Stomach (tissue), 9 donors: ENCODE results near the gene HJURP. TPM values are rescaled to one million over a fixed set of nuclear protein-coding genes. Genes with fewer than 3 reads are reported as not detected.
A peak's percentile ranks its signal among the peaks of the same experiment; 100 is the strongest.
"Not testable (repeated sequence)": the region's sequence is repeated elsewhere in the genome, so short reads cannot be mapped to it uniquely, and the experiment has no call there.

ENCODE experiments used
- DNase-seq, 2 donors: peaks; one replicate each; pipeline versions ENCODE4 v3.0.0 to v3.0.0-alpha.2; 2013 to 2019
- H3K27ac ChIP-seq, 5 donors: fragments of 200-600 bp in 4 of 5; sonication (generic) in 4 of 5; one replicate each; pipeline ENCODE4 v1.5.1; 2013 to 2019; ENCODE audit warnings: mild to moderate bottlenecking in 1 of 5, moderate library complexity in 1 of 5
- H3K27me3 ChIP-seq, 3 donors: fragments of 200-600 bp; sonication (generic); one replicate each; pipeline ENCODE4 v1.5.1; 2017 to 2019; ENCODE audit warnings: mixed run types in 1 of 3
- H3K36me3 ChIP-seq, 4 donors: fragments of 200-600 bp; sonication (generic); 1 replicate in 3 of 4; 2 replicates in 1 of 4; pipeline ENCODE4 v1.5.1; 2016 to 2019
- H3K4me1 ChIP-seq, 4 donors: fragments of 200-600 bp; sonication (generic); one replicate each; pipeline ENCODE4 v1.5.1; 2016 to 2019
- H3K4me3 ChIP-seq, 4 donors: fragments of 200-600 bp; sonication (generic) in 3 of 4; one replicate each; pipeline ENCODE4 v1.5.1; 2016 to 2019; ENCODE audit warnings: mild to moderate bottlenecking in 1 of 4
- H3K9me3 ChIP-seq, 4 donors: fragments of 200-600 bp; sonication (generic); one replicate each; pipeline ENCODE4 v1.5.1; 2016 to 2019
- CTCF ChIP-seq, 7 experiments: fragments of 450-650 bp in 4 of 7; fragments of 200-600 bp in 3 of 7; sonication (generic) in 3 of 7; IDR thresholded peaks; one replicate each; pipeline ENCODE4 v1.5.1; 2016 to 2019; ENCODE audit warnings: antibody characterized with exemption in 7 of 7, control low read depth in 2 of 7, mild to moderate bottlenecking in 1 of 7
- EP300 ChIP-seq: sonication (generic); formaldehyde crosslinking; IDR thresholded peaks from one replicate; pipeline ENCODE4 v1.6.1; 2017; ENCODE audit warnings: antibody characterized with exemption
- POLR2A ChIP-seq, 4 donors: fragments of 450-650 bp; IDR thresholded peaks; one replicate each; pipeline ENCODE4 v1.6.1; 2016; ENCODE audit warnings: antibody characterized with exemption in 4 of 4, control low read depth in 2 of 4, mild to moderate bottlenecking in 1 of 4, moderate library complexity in 1 of 4
- POLR2AphosphoS5 ChIP-seq, 3 donors: sonication (generic); formaldehyde crosslinking; IDR thresholded peaks; one replicate each; pipeline ENCODE4 v1.6.1; 2016; ENCODE audit warnings: antibody characterized with exemption in 3 of 3
- WGBS, 5 donors: extraction: QIAGEN DNeasy Blood & Tissue Kit in 3 of 5; methylation state at CpG; one replicate each; pipeline versions ENCODE4 v1.1.5 to v1.1.7; 2013 to 2018; 5-methylcytosine and 5-hydroxymethylcytosine counted together
- intact Hi-C: fragments of 100-400 bp; cut with DNase I; formaldehyde crosslinking; loops from one replicate; pipeline ENCODE4 v1.15.1; 2023; ENCODE audit warnings: low total_unique reads
- polyA plus RNA-seq, 3 donors: library from polyadenylated mRNA; stranded (reverse); fragments of 200-250 nt; gene quantifications; one replicate each; pipeline ENCODE4 v1.2.3, GENCODE V29; 2013
- total RNA-seq, 5 donors: library from RNA; depleted of rRNA; stranded (reverse); fragments of >200 nt; gene quantifications; one replicate each; pipeline versions ENCODE4 v1.1.0 to v1.2.3, GENCODE V29; 2014 to 2016
- donor health status: healthy with polysubstance abuse.
- donor health status: Bipolar disorder and iron deficiency.
- donor health status: healthy.

Gene HJURP
- total and polyA plus RNA-seq, 8 donors, result 1.2 to 28.3 (median 3.0) TPM

- H3K36me3 ChIP-seq, result no peaks in the 10 kb centered on the region
- TF ChIP-seq POLR2A (IDR thresholded peaks at IDR 0.05) (no peak), CTCF (IDR thresholded peaks at IDR 0.05) (no peak), EP300 (no peak), POLR2AphosphoS5 (IDR thresholded peaks at IDR 0.05) (no peak)
- 81 to 91% (median 84%) methylated on average over 2 of the region's 2 CpGs for WGBS, 5 donors
- no peak for DNase-seq
- no peaks in the 10 kb centered on the region for H3K4me1 ChIP-seq
- peaks cover 0 to 5% (median 0%) of the 10 kb centered on the region in 3 donors for H3K27me3 ChIP-seq
- intact Hi-C loops, result no loop called here
- no peaks in the 10 kb centered on the region for H3K9me3 ChIP-seq
- no peak overlapping the region for H3K27ac ChIP-seq
- H3K4me3 ChIP-seq, result no peak overlapping the region
Observed at GRCh38 chr2:233892793-233893192, 38.5 kb upstream of the HJURP start.

- no peak for DNase-seq
- Histone ChIP-seq H3K4me1 (no peaks in the 10 kb centered on the region), H3K9me3 (peaks cover 0 to 28% (median 22%) of the 10 kb centered on the region in 4 donors), H3K27me3 (peaks cover 0 to 10% (median 0%) of the 10 kb centered on the region in 3 donors), H3K27ac (no peak overlapping the region), H3K4me3 (no peak overlapping the region), H3K36me3 (no peaks in the 10 kb centered on the region)
- intact Hi-C loops, result no loop called here
- TF ChIP-seq EP300 (no peak), CTCF (IDR thresholded peaks at IDR 0.05) (no peak), POLR2AphosphoS5 (IDR thresholded peaks at IDR 0.05) (no peak), POLR2A (IDR thresholded peaks at IDR 0.05) (no peak)
Observed at GRCh38 chr2:233882353-233882752, 28.0 kb upstream of the HJURP start.

- H3K4me1 ChIP-seq, H3K27ac ChIP-seq, DNase-seq, intact Hi-C loops, H3K36me3 ChIP-seq, H3K4me3 ChIP-seq: not testable (repeated sequence)
- Histone ChIP-seq H3K27me3 (peaks cover 0 to 19% (median 0%) of the 10 kb centered on the region in 3 donors), H3K9me3 (peaks cover 0 to 15% (median 8%) of the 10 kb centered on the region in 4 donors)
- WGBS, 5 donors, result 37 to 53% (median 46%) methylated on average over 2 of the region's 2 CpGs
Observed at GRCh38 chr2:233872125-233872524, 17.8 kb upstream of the HJURP start.

- H3K27ac ChIP-seq, result no peak overlapping the region
- whole genome bisulfite sequencing, 5 donors, result 58 to 68% (median 64%) methylated on average over 4 of the region's 4 CpGs
- TF ChIP-seq POLR2A (IDR thresholded peaks at IDR 0.05), result no peak
- no peak for TF ChIP-seq CTCF (IDR thresholded peaks at IDR 0.05)
- no peak for TF ChIP-seq POLR2AphosphoS5 (IDR thresholded peaks at IDR 0.05)
- no peak for TF ChIP-seq EP300
- intact Hi-C loops, result no loop called here
- H3K27me3 ChIP-seq, result peaks cover 0 to 19% (median 0%) of the 10 kb centered on the region in 3 donors
- no peaks in the 10 kb centered on the region for H3K36me3 ChIP-seq
- H3K4me1 ChIP-seq, result peaks cover 0 to 8% (median 0%) of the 10 kb centered on the region in 4 donors
- H3K4me3 ChIP-seq, result no peak overlapping the region
- DNase-seq, result no peak
- H3K9me3 ChIP-seq, result peaks cover 0 to 15% (median 8%) of the 10 kb centered on the region in 4 donors
Observed at GRCh38 chr2:233871432-233871831, 17.1 kb upstream of the HJURP start.

GRCh38 chr2:233867993-233868532 lies 13.7 kb upstream of the HJURP start, which contains the start of gene MSL3B:
MSL3B (minus strand) TSS chr2:233868386.
- TF ChIP-seq POLR2AphosphoS5 (IDR thresholded peaks at IDR 0.05) (peak in 2 of 3 donors; percentile 14 to 40), POLR2A (IDR thresholded peaks at IDR 0.05) (no peak)
- H3K27ac ChIP-seq, result peak within 1 kb of the TSS in 3 of 5 donors; percentile 50 to 61 (median 56)
- peaks cover 0 to 8% (median 0%) of the 10 kb centered on the region in 4 donors for H3K4me1 ChIP-seq
- peaks cover 0 to 15% (median 11%) of the 10 kb centered on the region in 4 donors for H3K9me3 ChIP-seq
- peak; percentile 51 to 87 for DNase-seq
- H3K27me3 ChIP-seq, result peaks cover 0 to 6% (median 0%) of the 10 kb centered on the region in 3 donors
- WGBS, 5 donors, result 6 to 12% (median 10%) methylated on average over 50 of the region's 50 CpGs
- H3K36me3 ChIP-seq, result no peaks in the 10 kb centered on the region
- intact Hi-C loops, result no loop called here
- H3K4me3 ChIP-seq, result peak within 1 kb of the TSS; percentile 42 to 60 (median 49)
